ENCODE results near the gene EPB41L1. TPM values are rescaled to one million over a fixed set of nuclear protein-coding genes. Genes with fewer than 3 reads are reported as not detected.

The EPB41L1 gene
- total RNA-seq, 1 experiment from 2014 or later = 7.1 TPM

DNA sequence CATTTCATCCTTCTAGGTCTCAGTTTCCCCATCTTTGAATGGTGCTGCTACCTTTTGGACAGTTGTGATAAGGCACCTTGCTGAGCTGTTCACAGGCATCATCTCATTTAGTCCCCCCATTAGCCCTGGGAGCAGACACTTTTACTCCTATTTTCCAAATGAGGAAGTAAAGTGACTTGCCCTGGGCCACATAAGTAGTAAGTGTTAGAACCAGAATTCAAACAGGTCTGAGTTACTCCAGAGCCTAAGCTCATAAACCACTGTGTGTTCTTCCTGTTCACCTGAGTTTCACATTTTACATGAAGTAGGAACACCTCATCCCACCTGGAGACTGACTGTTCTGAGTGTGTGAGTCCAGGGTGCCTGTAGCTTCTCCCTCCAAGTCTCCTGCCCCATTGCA is 43.5 kb upstream of the EPB41L1 start:
- H3K9me3 ChIP-seq (ENCODE audit: low read depth, low read length, poor library complexity, severe bottlenecking) = no peaks in the 10 kb centered on the region
- H3K27me3 ChIP-seq (replicated peaks; ENCODE audit: insufficient read depth, low read depth, low read length, poor library complexity) = no peaks in the 10 kb centered on the region
- no peaks in the 10 kb centered on the region for H3K36me3 ChIP-seq (ENCODE audit: insufficient read depth, low read length, poor library complexity, severe bottlenecking)
- BruUV-seq (replicated peaks) = no TSS peak
- no peak overlapping the region for H3K27ac ChIP-seq (ENCODE audit: low read depth, low read length, poor library complexity, severe bottlenecking)
- TF ChIP-seq EZH2 (IDR thresholded peaks at IDR 0.05; ENCODE audit: borderline replicate concordance, low read depth, low read length, poor library complexity, severe bottlenecking) = no peak
- TF ChIP-seq, protein P1, sequence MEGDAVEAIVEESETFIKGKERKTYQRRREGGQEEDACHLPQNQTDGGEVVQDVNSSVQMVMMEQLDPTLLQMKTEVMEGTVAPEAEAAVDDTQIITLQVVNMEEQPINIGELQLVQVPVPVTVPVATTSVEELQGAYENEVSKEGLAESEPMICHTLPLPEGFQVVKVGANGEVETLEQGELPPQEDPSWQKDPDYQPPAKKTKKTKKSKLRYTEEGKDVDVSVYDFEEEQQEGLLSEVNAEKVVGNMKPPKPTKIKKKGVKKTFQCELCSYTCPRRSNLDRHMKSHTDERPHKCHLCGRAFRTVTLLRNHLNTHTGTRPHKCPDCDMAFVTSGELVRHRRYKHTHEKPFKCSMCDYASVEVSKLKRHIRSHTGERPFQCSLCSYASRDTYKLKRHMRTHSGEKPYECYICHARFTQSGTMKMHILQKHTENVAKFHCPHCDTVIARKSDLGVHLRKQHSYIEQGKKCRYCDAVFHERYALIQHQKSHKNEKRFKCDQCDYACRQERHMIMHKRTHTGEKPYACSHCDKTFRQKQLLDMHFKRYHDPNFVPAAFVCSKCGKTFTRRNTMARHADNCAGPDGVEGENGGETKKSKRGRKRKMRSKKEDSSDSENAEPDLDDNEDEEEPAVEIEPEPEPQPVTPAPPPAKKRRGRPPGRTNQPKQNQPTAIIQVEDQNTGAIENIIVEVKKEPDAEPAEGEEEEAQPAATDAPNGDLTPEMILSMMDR (conservative IDR thresholded peaks at IDR 0.05; ENCODE audit: low read depth, low read length) = no peak
- intact Hi-C loops (cut with micrococcal nuclease; ENCODE audit: unreplicated experiment) = no loop called here
- DNase-seq (ENCODE audit: low spot score) = no peak
- H3K4me1 ChIP-seq (ENCODE audit: insufficient read depth, low read length, poor library complexity, severe bottlenecking) = no peaks in the 10 kb centered on the region
- POLR2A ChIA-PET (ENCODE audit: low non-redundant PET) = no interaction called here
- no peak overlapping the region for H3K4me3 ChIP-seq (ENCODE audit: low read depth, low read length, poor library complexity, severe bottlenecking)
- CTCF ChIA-PET = interaction anchor here (0.6 kb wide), 1 partner anchor 92 kb away, joined by 7 read pairs; no protein-coding TSS in a partner anchor

DNA sequence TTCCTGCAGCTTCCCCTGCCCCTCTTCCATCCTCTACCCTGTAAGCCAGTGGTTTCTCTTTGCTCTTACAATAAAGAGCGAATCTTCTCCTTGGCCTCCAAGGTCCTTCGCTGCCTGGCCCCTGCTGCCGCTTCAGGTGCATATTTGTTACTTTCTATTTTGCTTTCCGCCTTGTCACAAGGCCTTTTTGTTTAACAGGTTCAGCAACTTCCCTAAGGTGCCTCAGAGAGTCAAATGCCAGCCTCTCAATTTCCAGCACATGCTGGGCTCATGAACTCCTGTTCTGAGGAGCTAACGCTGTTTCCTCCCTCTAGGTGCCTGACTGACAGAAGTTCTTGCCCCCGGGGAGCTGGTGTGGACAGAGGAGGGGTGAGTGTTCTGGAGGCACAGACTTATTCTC is 42.4 kb upstream of the EPB41L1 start:
- no peaks in the 10 kb centered on the region for H3K27me3 ChIP-seq (replicated peaks; ENCODE audit: insufficient read depth, low read depth, low read length, poor library complexity)
- CTCF ChIA-PET = no interaction called here
- intact Hi-C loops (cut with micrococcal nuclease; ENCODE audit: unreplicated experiment) = no loop called here

DNA sequence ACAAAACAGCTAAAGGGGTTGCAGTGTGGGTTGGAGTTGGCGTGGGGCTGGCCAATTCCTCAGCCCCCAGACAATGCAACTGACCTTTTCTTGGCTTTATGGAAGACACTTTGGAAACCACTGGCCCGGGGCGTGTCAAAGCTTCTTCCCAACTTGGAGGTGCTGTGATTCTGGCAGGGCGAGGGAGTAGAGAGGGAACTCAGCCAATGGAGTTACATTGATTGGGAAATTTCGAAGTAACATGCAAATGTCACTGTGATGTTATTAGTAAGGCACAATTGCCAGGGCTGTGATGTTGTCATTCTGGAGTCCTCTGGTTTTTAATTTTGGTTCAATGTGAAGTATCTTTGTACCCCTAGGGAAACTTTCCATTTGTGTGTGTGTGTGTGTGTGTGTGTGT is 41.5 kb upstream of the EPB41L1 start:
- Histone ChIP-seq H3K4me1 (ENCODE audit: insufficient read depth, low read length, poor library complexity, severe bottlenecking) (no peaks in the 10 kb centered on the region), H3K9me3 (ENCODE audit: low read depth, low read length, poor library complexity, severe bottlenecking) (no peaks in the 10 kb centered on the region), H3K4me3 (ENCODE audit: low read depth, low read length, poor library complexity, severe bottlenecking) (no peak overlapping the region), H3K27me3 (replicated peaks; ENCODE audit: insufficient read depth, low read depth, low read length, poor library complexity) (no peaks in the 10 kb centered on the region), H3K27ac (ENCODE audit: low read depth, low read length, poor library complexity, severe bottlenecking) (no peak overlapping the region), H3K36me3 (ENCODE audit: insufficient read depth, low read length, poor library complexity, severe bottlenecking) (no peaks in the 10 kb centered on the region)
- DNase-seq (ENCODE audit: low spot score) = no peak
- intact Hi-C loops (cut with micrococcal nuclease; ENCODE audit: unreplicated experiment) = no loop called here
- CTCF ChIA-PET = no interaction called here
- TF ChIP-seq EZH2 (IDR thresholded peaks at IDR 0.05; ENCODE audit: borderline replicate concordance, low read depth, low read length, poor library complexity, severe bottlenecking) = no peak
- TF ChIP-seq, protein P1 (conservative IDR thresholded peaks at IDR 0.05; ENCODE audit: low read depth, low read length) = no peak
- POLR2A ChIA-PET (ENCODE audit: low non-redundant PET) = no interaction called here
- no TSS peak for BruUV-seq (replicated peaks)

More for the DNA sequence above, 42.4 kb upstream of the EPB41L1 start:
- H3K9me3 ChIP-seq (ENCODE audit: low read depth, low read length, poor library complexity, severe bottlenecking) = no peaks in the 10 kb centered on the region
- H3K4me3 ChIP-seq (ENCODE audit: low read depth, low read length, poor library complexity, severe bottlenecking) = no peak overlapping the region
- no peak for DNase-seq (ENCODE audit: low spot score)
- no peak for TF ChIP-seq EZH2 (IDR thresholded peaks at IDR 0.05; ENCODE audit: borderline replicate concordance, low read depth, low read length, poor library complexity, severe bottlenecking)
- TF ChIP-seq, protein P1 (conservative IDR thresholded peaks at IDR 0.05; ENCODE audit: low read depth, low read length) = no peak
- no TSS peak for BruUV-seq (replicated peaks)
- POLR2A ChIA-PET (ENCODE audit: low non-redundant PET) = no interaction called here
- no peak overlapping the region for H3K27ac ChIP-seq (ENCODE audit: low read depth, low read length, poor library complexity, severe bottlenecking)
- no peaks in the 10 kb centered on the region for H3K4me1 ChIP-seq (ENCODE audit: insufficient read depth, low read length, poor library complexity, severe bottlenecking)
- H3K36me3 ChIP-seq (ENCODE audit: insufficient read depth, low read length, poor library complexity, severe bottlenecking) = no peaks in the 10 kb centered on the region
